Karpas-422 (cell line): ENCODE data around the gene BCAR3. TPM values are rescaled to one million over a fixed set of nuclear protein-coding genes. Genes with fewer than 3 reads are reported as not detected.
"Not testable (repeated sequence)": the region's sequence is repeated elsewhere in the genome, so short reads cannot be mapped to it uniquely, and the experiment has no call there.

Experiments used
- DNase-seq: peaks from one replicate; pipeline ENCODE4 v3.0.0-alpha.2; 2015
- H2AFZ ChIP-seq: fragments of 200-600 bp; sonication (generic); 2 replicates; pipeline ENCODE4 v1.6.1; 2014; ENCODE audit warnings: antibody characterized with exemption, low read length, mixed read lengths
- H3K27ac ChIP-seq: fragments of 200-600 bp; sonication (generic); 2 replicates; pipeline ENCODE4 v1.5.1; 2014; ENCODE audit warnings: mild to moderate bottlenecking, low read length, moderate library complexity
- H3K27me3 ChIP-seq: fragments of 200-600 bp; sonication (generic); 2 replicates; pipeline ENCODE4 v1.6.1; 2014; ENCODE audit warnings: low read length, mixed read lengths
- H3K36me3 ChIP-seq: fragments of 200-600 bp; sonication (generic); 2 replicates; pipeline ENCODE4 v1.6.1; 2014; ENCODE audit warnings: low read length, mixed read lengths; ENCODE audit not compliant: insufficient read depth
- H3K4me1 ChIP-seq: fragments of 200-600 bp; sonication (generic); 2 replicates; pipeline ENCODE4 v1.6.1; 2014; ENCODE audit warnings: mild to moderate bottlenecking, low read length, mixed read lengths
- H3K4me2 ChIP-seq: fragments of 200-600 bp; sonication (generic); 2 replicates; pipeline ENCODE4 v1.6.1; 2014; ENCODE audit warnings: low read length, low read depth, mild to moderate bottlenecking; ENCODE audit not compliant: poor library complexity, severe bottlenecking
- H3K4me3 ChIP-seq: fragments of 200-600 bp; sonication (generic); 2 replicates; pipeline ENCODE4 v1.5.1; 2014; ENCODE audit warnings: mild to moderate bottlenecking, antibody characterized with exemption, low read length, mixed read lengths
- H3K79me2 ChIP-seq: fragments of 200-600 bp; sonication (generic); 2 replicates; pipeline ENCODE4 v1.6.1; 2014; ENCODE audit warnings: mild to moderate bottlenecking, low read length, mixed read lengths
- H3K9ac ChIP-seq: fragments of 200-600 bp; sonication (generic); 2 replicates; pipeline ENCODE4 v1.6.0; 2014; ENCODE audit warnings: low read length
- H3K9me2 ChIP-seq: fragments of 200-600 bp; sonication (generic), shearing (Covaris generic); replicated peaks from 2 replicates; pipeline ENCODE4 v1.6.0; 2014; ENCODE audit warnings: mild to moderate bottlenecking, low read length, moderate library complexity; ENCODE audit not compliant: insufficient read depth
- H3K9me3 ChIP-seq: fragments of 300-700, 200-600 bp; sonication (generic); 2 replicates; pipeline ENCODE4 v1.6.1; 2014; ENCODE audit warnings: low read length, mixed read lengths
- H4K20me1 ChIP-seq: fragments of 200-600 bp; sonication (generic); 2 replicates; pipeline ENCODE4 v1.6.1; 2014; ENCODE audit warnings: mild to moderate bottlenecking, antibody characterized with exemption, low read length, low read depth; ENCODE audit not compliant: insufficient read depth
- total RNA-seq: library from RNA; depleted of rRNA; stranded (reverse); fragments of >200 nt; shearing (Covaris generic); gene quantifications from 2 replicates; pipeline ENCODE4 v1.2.3, GENCODE V29; 2014; ENCODE audit warnings: low replicate concordance

BCAR3 gene
- total RNA-seq, 1 experiment from 2014 or later, result 9.9 TPM

GRCh38 chr1:93668121-93668520 lies 13.5 kb downstream of the BCAR3 start:
- H2AFZ ChIP-seq, result no peak overlapping the region
- 0 out of 2 replicates have a peak, but pooled peaks cover 4% of the 10 kb centered on the region for H3K79me2 ChIP-seq
- H3K9me3 ChIP-seq, result no peaks in the 10 kb centered on the region
- no peaks in the 10 kb centered on the region for H3K36me3 ChIP-seq
- H3K4me2 ChIP-seq, result no peak overlapping the region
- no peak overlapping the region for H3K27ac ChIP-seq
- no peaks in the 10 kb centered on the region for H3K27me3 ChIP-seq
- no peak for DNase-seq
- no peaks in the 10 kb centered on the region for H4K20me1 ChIP-seq
- H3K4me1 ChIP-seq, result no peaks in the 10 kb centered on the region
- no peak overlapping the region for H3K4me3 ChIP-seq
- no peak overlapping the region for H3K9ac ChIP-seq
- H3K9me2 ChIP-seq, result no peaks in the 10 kb centered on the region

- 0 out of 2 replicates have a peak, but pooled peaks cover 4% of the 10 kb centered on the region for H3K79me2 ChIP-seq
- H3K27ac ChIP-seq, result no peak overlapping the region
- H3K4me1 ChIP-seq, result no peaks in the 10 kb centered on the region
- H3K4me2 ChIP-seq, result no peak overlapping the region
- H3K4me3 ChIP-seq, result no peak overlapping the region
- H3K36me3 ChIP-seq, result no peaks in the 10 kb centered on the region
- no peaks in the 10 kb centered on the region for H3K9me2 ChIP-seq
- DNase-seq, result no peak
- H4K20me1 ChIP-seq, result no peaks in the 10 kb centered on the region
- H3K27me3 ChIP-seq, result no peaks in the 10 kb centered on the region
- H3K9me3 ChIP-seq, result no peaks in the 10 kb centered on the region
- H2AFZ ChIP-seq, result no peak overlapping the region
- H3K9ac ChIP-seq, result no peak overlapping the region
These were observed 14.0 kb downstream of the BCAR3 start for GRCh38 chr1:93667642-93668041.

GRCh38 chr1:93666613-93667384 lies 14.8 kb downstream of the BCAR3 start:
- no peaks in the 10 kb centered on the region for H4K20me1 ChIP-seq
- H3K9ac ChIP-seq, result no peak overlapping the region
- H3K9me2 ChIP-seq, result no peaks in the 10 kb centered on the region
- no peak for DNase-seq
- no peaks in the 10 kb centered on the region for H3K36me3 ChIP-seq
- 0 out of 2 replicates have a peak, but pooled peaks cover 4% of the 10 kb centered on the region for H3K79me2 ChIP-seq
- H3K27me3 ChIP-seq, result no peaks in the 10 kb centered on the region
- H3K9me3 ChIP-seq, result no peaks in the 10 kb centered on the region
- H3K4me1 ChIP-seq, result no peaks in the 10 kb centered on the region
- H3K27ac ChIP-seq, result no peak overlapping the region
- no peak overlapping the region for H3K4me3 ChIP-seq
- H3K4me2 ChIP-seq, result no peak overlapping the region
- H2AFZ ChIP-seq, result no peak overlapping the region

GRCh38 chr1:93665015-93665414 lies 16.6 kb downstream of the BCAR3 start:
- Histone ChIP-seq H3K27ac (no peak overlapping the region), H3K9ac (no peak overlapping the region), H3K4me1 (no peaks in the 10 kb centered on the region), H3K9me3 (no peaks in the 10 kb centered on the region), H3K27me3 (no peaks in the 10 kb centered on the region), H2AFZ (no peak overlapping the region), H3K9me2 (no peaks in the 10 kb centered on the region), H3K79me2 (0 out of 2 replicates have a peak, but pooled peaks cover 4% of the 10 kb centered on the region), H3K4me2 (no peak overlapping the region), H3K4me3 (no peak overlapping the region), H4K20me1 (no peaks in the 10 kb centered on the region), H3K36me3 (no peaks in the 10 kb centered on the region)
- DNase-seq, result no peak

- Histone ChIP-seq H3K4me2 (no peak overlapping the region), H3K9me2 (no peaks in the 10 kb centered on the region), H3K4me3 (no peak overlapping the region), H3K9ac (no peak overlapping the region), H3K9me3 (no peaks in the 10 kb centered on the region), H4K20me1 (no peaks in the 10 kb centered on the region), H3K27me3 (no peaks in the 10 kb centered on the region), H3K27ac (no peak overlapping the region), H3K36me3 (no peaks in the 10 kb centered on the region), H3K4me1 (no peaks in the 10 kb centered on the region), H2AFZ (no peak overlapping the region), H3K79me2 (0 out of 2 replicates have a peak, but pooled peaks cover 4% of the 10 kb centered on the region)
- DNase-seq, result no peak
These were observed 18.4 kb downstream of the BCAR3 start for GRCh38 chr1:93663208-93663614.

GRCh38 chr1:93662481-93663207 lies 19.0 kb downstream of the BCAR3 start:
- Histone ChIP-seq H3K9ac (no peak overlapping the region), H3K9me3 (no peaks in the 10 kb centered on the region), H2AFZ (no peak overlapping the region), H3K79me2 (0 out of 2 replicates have a peak, but pooled peaks cover 4% of the 10 kb centered on the region), H3K4me3 (no peak overlapping the region), H3K9me2 (no peaks in the 10 kb centered on the region), H3K36me3 (no peaks in the 10 kb centered on the region), H3K27ac (no peak overlapping the region), H3K4me1 (no peaks in the 10 kb centered on the region), H3K27me3 (no peaks in the 10 kb centered on the region), H3K4me2 (no peak overlapping the region), H4K20me1 (no peaks in the 10 kb centered on the region)
- DNase-seq, result no peak

- Histone ChIP-seq H3K4me1 (no peaks in the 10 kb centered on the region), H3K79me2 (0 out of 2 replicates have a peak, but pooled peaks cover 4% of the 10 kb centered on the region), H3K9me2 (no peaks in the 10 kb centered on the region), H3K4me3 (no peak overlapping the region), H3K27ac (no peak overlapping the region), H3K4me2 (no peak overlapping the region), H3K27me3 (no peaks in the 10 kb centered on the region), H4K20me1 (no peaks in the 10 kb centered on the region), H3K9me3 (no peaks in the 10 kb centered on the region), H2AFZ (no peak overlapping the region), H3K9ac (no peak overlapping the region), H3K36me3 (no peaks in the 10 kb centered on the region)
- no peak for DNase-seq
These were observed 19.7 kb downstream of the BCAR3 start for GRCh38 chr1:93661829-93662474.

GRCh38 chr1:93661341-93661740 lies 20.3 kb downstream of the BCAR3 start:
- not testable (repeated sequence) for H3K9ac ChIP-seq, H3K9me2 ChIP-seq, H3K4me1 ChIP-seq, H3K27me3 ChIP-seq, H3K36me3 ChIP-seq, H3K27ac ChIP-seq, H3K4me2 ChIP-seq, H4K20me1 ChIP-seq, H3K9me3 ChIP-seq, H3K79me2 ChIP-seq, H2AFZ ChIP-seq, DNase-seq, H3K4me3 ChIP-seq
